Pancreas (tissue), 10 donors: ENCODE data around the gene DHRS9. TPM values are rescaled to one million over a fixed set of nuclear protein-coding genes. Genes with fewer than 3 reads are reported as not detected.

Source experiments
- ATAC-seq, 4 donors: fragments of 200-7000 bp; cut with Tn5 transposase; one replicate each; pipeline versions ENCODE4 v1.8.0 to v1.9.1; 2020; ENCODE audit warnings: mild to moderate bottlenecking in 4 of 4, moderate library complexity in 4 of 4
- DNase-seq, 6 donors: peaks; one replicate each; pipeline ENCODE4 v3.0.0-alpha.2; 2020
- FAIRE-seq: peaks from 2 replicates; lab custom pipeline; 2012; peaks lifted over from hg19 to GRCh38; lab: Jason Lieb, UNC
- H3K27ac ChIP-seq, 4 donors: fragments of 200-600 bp; sonication (generic); 1 replicate in 3 of 4; 2 replicates in 1 of 4; pipeline versions ENCODE4 v1.5.0 to v1.8.0; 2020
- H3K27me3 ChIP-seq, 4 donors: fragments of 200-600 bp; one replicate each; pipeline ENCODE4 v1.8.0; 2021
- H3K36me3 ChIP-seq, 3 donors: fragments of 200-600 bp; sonication (generic) in 1 of 3; one replicate each; pipeline versions ENCODE4 v1.5.0 to v1.8.0; 2020 to 2021
- H3K4me1 ChIP-seq, 3 donors: fragments of 200-600 bp; one replicate each; pipeline ENCODE4 v1.8.0; 2021
- H3K4me3 ChIP-seq, 4 donors: fragments of 200-600 bp; sonication (generic) in 2 of 4; one replicate each; pipeline versions ENCODE4 v1.5.0 to v1.8.0; 2020 to 2021
- H3K9me3 ChIP-seq, 4 donors: fragments of 200-600 bp; one replicate each; pipeline ENCODE4 v1.8.0; 2021
- CTCF ChIP-seq, 4 donors: fragments of 200-600 bp; sonication (generic) in 3 of 4; IDR thresholded peaks; one replicate each; pipeline versions ENCODE4 v1.5.0 to v1.8.0; 2021; ENCODE audit warnings: antibody characterized with exemption in 4 of 4
- WGBS, 2 donors: extraction: QIAGEN DNeasy Blood & Tissue Kit; methylation state at CpG; one replicate each; pipeline ENCODE4 v1.1.7; 2013; 5-methylcytosine and 5-hydroxymethylcytosine counted together
- intact Hi-C, 3 donors: fragments of 100-400 bp; cut with DNase I; formaldehyde crosslinking; loops; one replicate each; pipeline versions ENCODE4 v1.11.1 to v1.14.2; 2022
- polyA plus RNA-seq, 2 donors: library from polyadenylated mRNA; stranded (reverse); fragments of 200-250 nt; gene quantifications; one replicate each; pipeline ENCODE4 v1.2.3, GENCODE V29; 2013
- total RNA-seq, 6 donors: library from RNA; stranded (reverse); fragmentation: NEBNext Ultra II Directional in 4 of 6; extraction: Animal tissue kit (Norgen Biotek cat#: 25700) in 4 of 6; gene quantifications; one replicate each; pipeline versions ENCODE4 v1.2.1 to v1.2.4, GENCODE V29; 2021 to 2023
- donor health status: healthy with polysubstance abuse.
- donor health status: DM: no; HTN: no; CAD: no; lungs with moderate emphysema.
- donor health status: DM: no; HTN: no; CAD: no.
- donor health status: control.
- donor health status: control.
- donor health status: Bipolar disorder and iron deficiency.
- donor health status: DM: yes; HTN: yes; CAD: no.
- donor health status: DM: no; HTN: no; CAD: no.
- donor health status: DM: no; HTN: no; CAD: no.
- donor health status: DM: yes; HTN: yes; CAD: no.

Gene DHRS9
- total and polyA plus RNA-seq, 8 donors: 0.12 to 3.4 (median 0.40) TPM; not detected in 1

DNA sequence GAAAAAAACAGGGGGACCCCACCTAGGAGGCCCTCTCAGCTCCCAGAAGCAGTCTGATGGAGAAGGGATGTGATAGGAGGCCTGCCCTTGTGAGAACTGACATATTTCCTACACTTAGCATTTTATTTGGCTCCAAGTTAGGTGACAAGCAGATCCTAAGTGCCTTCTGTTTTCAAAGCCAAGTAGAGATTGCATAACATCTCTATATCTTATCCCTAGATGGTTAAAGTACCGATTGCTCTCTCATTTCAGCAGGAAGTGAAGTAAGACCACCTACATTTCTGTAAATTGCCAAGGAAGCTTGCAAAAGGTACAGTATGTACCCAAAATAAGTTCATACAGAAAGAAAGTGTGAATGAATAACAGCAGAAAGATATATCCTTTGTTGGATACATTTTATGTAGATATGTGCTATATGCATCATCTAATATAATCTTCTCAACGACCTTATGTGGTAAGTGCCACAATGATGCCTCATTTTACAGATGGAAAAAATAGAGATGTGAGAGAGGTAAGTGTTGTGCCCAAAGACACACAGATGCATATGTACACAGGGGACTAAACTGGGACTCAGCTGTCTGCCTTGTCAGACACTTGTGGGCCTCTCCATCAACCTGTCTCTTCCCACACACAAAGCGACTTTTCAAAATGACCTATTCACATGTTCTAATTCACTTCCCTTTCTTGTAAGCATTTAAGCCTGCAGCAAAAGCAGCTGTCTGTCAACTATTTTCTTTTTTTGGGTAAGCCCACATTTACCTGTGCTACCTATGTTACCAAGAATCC is 38.9 kb downstream of the DHRS9 start:
- FAIRE-seq (no peak), ATAC-seq (no peak), DNase-seq (no peak)
- H3K9me3 ChIP-seq: no peaks in the 10 kb centered on the region
- no peak for TF ChIP-seq CTCF (IDR thresholded peaks at IDR 0.05)
- H3K27ac ChIP-seq: no peak overlapping the region
- H3K27me3 ChIP-seq: no peaks in the 10 kb centered on the region
- intact Hi-C loops: no loop called here
- WGBS, 2 donors: 31 to 47% methylated on average over 3 of the region's 3 CpGs
- no peaks in the 10 kb centered on the region for H3K36me3 ChIP-seq
- no peaks in the 10 kb centered on the region for H3K4me1 ChIP-seq
- no peak overlapping the region for H3K4me3 ChIP-seq

DNA sequence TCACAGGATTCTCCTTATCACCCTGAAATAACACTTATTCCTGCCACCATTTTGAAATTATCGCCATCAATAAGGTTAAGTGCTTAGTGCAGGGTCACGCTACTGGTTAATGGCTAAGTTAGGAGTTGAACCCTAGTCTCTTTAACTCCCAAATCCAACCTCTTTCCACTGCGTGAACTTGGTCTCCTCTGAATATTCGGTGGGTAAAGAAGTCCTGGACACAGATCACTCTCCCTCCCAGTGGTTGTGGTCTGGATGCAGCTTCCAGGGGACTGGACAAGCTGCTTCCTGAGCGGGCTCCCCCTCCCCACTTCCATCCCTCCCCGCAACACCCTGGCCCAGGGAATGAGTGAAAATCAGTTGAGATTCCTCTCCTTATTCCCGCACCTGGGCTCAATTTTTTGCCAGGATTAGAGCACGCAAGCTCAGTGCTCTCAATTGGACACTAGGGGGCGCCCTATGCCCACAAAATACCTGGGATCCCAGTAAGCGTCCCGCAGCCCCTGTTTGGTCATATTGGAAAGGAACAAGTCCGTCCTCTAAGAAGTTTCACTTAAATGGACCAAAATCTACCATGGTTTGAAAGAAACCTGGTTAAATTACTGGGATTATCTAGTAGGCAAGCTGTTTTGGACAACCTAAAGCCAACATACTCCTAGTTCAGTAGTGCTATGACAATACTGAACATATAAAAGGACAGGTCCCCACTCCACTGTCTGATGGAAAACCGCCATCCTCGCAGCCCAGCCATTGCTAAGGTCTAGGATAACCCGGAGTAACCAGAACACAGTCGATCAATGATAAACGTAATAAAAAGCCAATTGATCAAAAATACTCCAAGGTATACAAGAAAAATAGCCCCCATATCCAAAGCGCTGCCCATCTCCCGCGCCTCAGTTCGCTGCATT is 40.4 kb downstream of the DHRS9 start:
- H3K27me3 ChIP-seq: no peaks in the 10 kb centered on the region
- H3K27ac ChIP-seq: no peak overlapping the region
- intact Hi-C loops: no loop called here
- no peaks in the 10 kb centered on the region for H3K36me3 ChIP-seq
- ATAC-seq: peak; percentile 77 to 99 (median 94)
- TF ChIP-seq CTCF (IDR thresholded peaks at IDR 0.05): peak; percentile 78 to 92 (median 84)
- no peaks in the 10 kb centered on the region for H3K9me3 ChIP-seq
- peak; percentile 48 to 84 (median 76) for DNase-seq
- no peaks in the 10 kb centered on the region for H3K4me1 ChIP-seq
- FAIRE-seq: no peak
- H3K4me3 ChIP-seq: no peak overlapping the region
- WGBS, 2 donors: 38 to 39% methylated on average over 21 of the region's 21 CpGs

DNA sequence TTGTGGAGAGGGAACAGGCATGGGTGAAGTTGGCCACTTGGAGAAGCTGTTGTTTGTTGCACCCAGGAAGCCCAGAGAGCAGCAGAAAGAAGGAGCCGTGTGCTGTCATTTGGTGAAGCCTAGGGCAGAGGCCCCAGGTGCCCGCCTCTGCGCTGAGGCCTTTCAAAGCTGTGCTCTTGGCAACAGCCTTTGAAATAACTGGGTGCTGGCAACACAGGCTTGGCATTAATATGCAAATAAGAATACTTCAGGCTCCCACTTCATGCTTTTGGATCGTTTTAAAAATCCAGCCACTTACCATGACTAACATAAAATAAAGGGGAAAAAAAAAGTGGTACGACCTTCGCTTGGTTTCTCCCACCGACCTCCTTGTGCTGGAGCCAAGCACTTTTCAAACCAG is 41.1 kb downstream of the DHRS9 start:
- 67 to 80% methylated on average over 7 of the region's 7 CpGs for WGBS, 2 donors
- FAIRE-seq: no peak
- no peaks in the 10 kb centered on the region for H3K4me1 ChIP-seq
- no peaks in the 10 kb centered on the region for H3K27me3 ChIP-seq
- no peak for ATAC-seq
- no peaks in the 10 kb centered on the region for H3K9me3 ChIP-seq
- intact Hi-C loops: no loop called here
- no peak overlapping the region for H3K4me3 ChIP-seq
- no peak for DNase-seq
- no peak for TF ChIP-seq CTCF (IDR thresholded peaks at IDR 0.05)
- no peak overlapping the region for H3K27ac ChIP-seq
- H3K36me3 ChIP-seq: no peaks in the 10 kb centered on the region

DNA sequence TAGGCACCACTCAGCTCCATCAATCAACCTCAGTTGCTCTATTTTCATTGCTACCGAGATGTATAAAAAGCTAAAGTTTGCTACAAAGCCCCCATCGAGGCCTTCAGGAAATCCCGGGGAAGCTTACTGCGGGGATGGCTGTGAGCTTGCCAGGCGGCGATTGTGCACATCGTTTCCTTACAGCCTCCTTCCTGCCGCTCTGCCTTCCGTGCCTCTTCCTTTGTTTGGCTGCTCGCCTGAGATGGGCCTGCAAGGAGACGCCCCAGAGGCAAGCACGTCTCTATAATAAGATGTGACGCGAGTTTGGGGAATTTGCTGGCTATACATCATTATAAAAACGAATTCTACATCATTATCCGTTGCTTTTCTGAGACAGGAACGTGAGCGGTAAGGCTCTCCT is 41.6 kb downstream of the DHRS9 start:
- no peak for TF ChIP-seq CTCF (IDR thresholded peaks at IDR 0.05)
- Histone ChIP-seq H3K4me1 (no peaks in the 10 kb centered on the region), H3K36me3 (no peaks in the 10 kb centered on the region), H3K27me3 (no peaks in the 10 kb centered on the region), H3K27ac (no peak overlapping the region), H3K9me3 (no peaks in the 10 kb centered on the region), H3K4me3 (no peak overlapping the region)
- no peak for ATAC-seq
- WGBS, 2 donors: 56 to 64% methylated on average over 18 of the region's 18 CpGs
- no peak for FAIRE-seq
- no peak for DNase-seq
- intact Hi-C loops: no loop called here
